H9 (cell line): ENCODE measurements around the gene REV1. TPM values are rescaled to one million over a fixed set of nuclear protein-coding genes. Genes with fewer than 3 reads are reported as not detected.

ENCODE experiments used
- DNase-seq: peaks from one replicate; pipeline ENCODE4 v3.0.0-alpha.2; 2017
- H2AFZ ChIP-seq: one replicate; pipeline ENCODE4 v1.6.1; 2013; ENCODE audit warnings: mild to moderate bottlenecking, low read length, control low read depth, moderate library complexity
- H2AK5ac ChIP-seq: 2 replicates; pipeline ENCODE4 v1.6.1; 2013; ENCODE audit warnings: low read length, control low read depth, mixed read lengths; ENCODE audit not compliant: insufficient read length
- H2BK120ac ChIP-seq: one replicate; pipeline ENCODE4 v1.6.1; 2013; ENCODE audit warnings: low read depth, mild to moderate bottlenecking, low read length, control low read depth, inconsistent platforms; ENCODE audit not compliant: poor library complexity, severe bottlenecking
- H2BK12ac ChIP-seq: 2 replicates; pipeline ENCODE4 v1.6.1; 2013; ENCODE audit warnings: low read length, control low read depth, mixed read lengths, low read depth; ENCODE audit not compliant: insufficient read length
- H2BK15ac ChIP-seq: 2 replicates; pipeline ENCODE4 v1.6.1; 2013; ENCODE audit warnings: low read depth, low read length, control low read depth
- H2BK20ac ChIP-seq: one replicate; pipeline ENCODE4 v1.6.1; 2013; ENCODE audit warnings: low read depth, mild to moderate bottlenecking, low read length, control low read depth, inconsistent platforms; ENCODE audit not compliant: poor library complexity, severe bottlenecking
- H2BK5ac ChIP-seq: 2 replicates; pipeline ENCODE4 v1.6.1; 2013; ENCODE audit warnings: low read length, control low read depth, mixed read lengths; ENCODE audit not compliant: insufficient read length
- H3K14ac ChIP-seq: 2 replicates; pipeline ENCODE4 v1.6.1; 2013; ENCODE audit warnings: low read length, control low read depth; ENCODE audit not compliant: insufficient read depth
- H3K18ac ChIP-seq: 2 replicates; pipeline ENCODE4 v1.6.1; 2013; ENCODE audit warnings: low read depth, mild to moderate bottlenecking, mixed read lengths, low read length, control low read depth; ENCODE audit not compliant: insufficient read length
- H3K23ac ChIP-seq: 2 replicates; pipeline ENCODE4 v1.6.1; 2013; ENCODE audit warnings: low read length, control low read depth, mixed read lengths, low read depth; ENCODE audit not compliant: insufficient read length
- H3K23me2 ChIP-seq: 2 replicates; pipeline ENCODE4 v1.6.1; 2013; ENCODE audit warnings: low read depth, mild to moderate bottlenecking, mixed read lengths, low read length, control low read depth; ENCODE audit not compliant: insufficient read length, poor library complexity, severe bottlenecking
- H3K27ac ChIP-seq: 2 replicates; pipeline ENCODE4 v1.5.1; 2013; ENCODE audit warnings: low read length, control low read depth, mixed read lengths, low read depth; ENCODE audit not compliant: insufficient read length
- H3K27me3 ChIP-seq: 2 replicates; pipeline ENCODE4 v1.6.1; 2013; ENCODE audit warnings: low read length, control low read depth, inconsistent platforms; ENCODE audit not compliant: insufficient read depth
- H3K4ac ChIP-seq: 2 replicates; pipeline ENCODE4 v1.6.1; 2013; ENCODE audit warnings: low read depth, mild to moderate bottlenecking, control low read depth, inconsistent platforms, low read length, moderate library complexity
- H3K4me1 ChIP-seq: 2 replicates; pipeline ENCODE4 v1.6.1; 2013; ENCODE audit warnings: low read length, control low read depth, inconsistent platforms; ENCODE audit not compliant: insufficient read depth
- H3K4me2 ChIP-seq: 2 replicates; pipeline ENCODE4 v1.6.1; 2013; ENCODE audit warnings: low read length, control low read depth, mixed read lengths; ENCODE audit not compliant: insufficient read length, insufficient read depth
- H3K56ac ChIP-seq: 2 replicates; pipeline ENCODE4 v1.6.1; 2013; ENCODE audit warnings: low read depth, mild to moderate bottlenecking, mixed read lengths, low read length, control low read depth; ENCODE audit not compliant: insufficient read length
- H3K79me1 ChIP-seq: 2 replicates; pipeline ENCODE4 v1.6.1; 2013; ENCODE audit warnings: low read depth, mild to moderate bottlenecking, moderate library complexity, low read length, control low read depth, inconsistent platforms; ENCODE audit not compliant: insufficient read depth, poor library complexity, severe bottlenecking
- H3K79me2 ChIP-seq: 2 replicates; pipeline ENCODE4 v1.6.1; 2013; ENCODE audit warnings: low read length, control low read depth, inconsistent platforms; ENCODE audit not compliant: insufficient read depth
- H3K9ac ChIP-seq: 2 replicates; pipeline ENCODE4 v1.6.1; 2013; ENCODE audit warnings: low read length, control low read depth, mixed read lengths; ENCODE audit not compliant: insufficient read length; ENCODE audit errors: extremely low read depth
- H3K9me3 ChIP-seq: one replicate; pipeline ENCODE4 v1.6.1; 2013; ENCODE audit warnings: low read depth, low read length, inconsistent platforms; ENCODE audit not compliant: control insufficient read depth
- H3T11ph ChIP-seq: one replicate; pipeline ENCODE4 v1.6.1; 2013; ENCODE audit warnings: mild to moderate bottlenecking, low read length, control low read depth, inconsistent platforms
- H4K20me1 ChIP-seq: one replicate; pipeline ENCODE4 v1.6.1; 2013; ENCODE audit not compliant: control insufficient read depth, insufficient read length, insufficient read depth
- H4K5ac ChIP-seq: 2 replicates; pipeline ENCODE4 v1.6.1; 2013; ENCODE audit warnings: low read depth, mild to moderate bottlenecking, mixed read lengths, low read length, control low read depth; ENCODE audit not compliant: insufficient read length
- H4K8ac ChIP-seq: replicated peaks from 2 replicates; pipeline ENCODE4 v1.6.1; 2013; ENCODE audit warnings: low read length, control low read depth, mixed read lengths, low read depth; ENCODE audit not compliant: insufficient read length
- H4K91ac ChIP-seq: 2 replicates; pipeline ENCODE4 v1.6.1; 2013; ENCODE audit warnings: low read depth, mild to moderate bottlenecking, moderate library complexity, mixed read lengths, low read length, control low read depth; ENCODE audit not compliant: insufficient read length
- H3K27ac Mint-ChIP-seq, 3 experiments: 2 replicates in 2 of 3; 3 replicates in 1 of 3; pipeline ENCODE4 v1.8.0; 2020 to 2021; ENCODE audit warnings: mixed read lengths in 3 of 3, mild to moderate bottlenecking in 1 of 3, moderate library complexity in 1 of 3
- H3K27me3 Mint-ChIP-seq: 2 replicates; pipeline ENCODE4 v1.8.0; 2021; ENCODE audit warnings: low read depth, mild to moderate bottlenecking, moderate library complexity, mixed read lengths
- H3K36me3 Mint-ChIP-seq, 3 experiments: 2 replicates in 2 of 3; 3 replicates in 1 of 3; pipeline ENCODE4 v1.8.0; 2020 to 2021; ENCODE audit warnings: low read depth in 3 of 3, mixed read lengths in 3 of 3; ENCODE audit not compliant: insufficient read depth in 1 of 3
- H3K4me1 Mint-ChIP-seq, 2 experiments: 2 replicates each; pipeline ENCODE4 v1.8.0; 2020; ENCODE audit warnings: mixed read lengths in 2 of 2
- H3K4me3 Mint-ChIP-seq, 2 experiments: 2 replicates in 1 of 2; 3 replicates in 1 of 2; pipeline ENCODE4 v1.8.0; 2020 to 2021; ENCODE audit warnings: mild to moderate bottlenecking in 2 of 2, mixed read lengths in 2 of 2, moderate library complexity in 1 of 2
- H3K9me3 Mint-ChIP-seq, 2 experiments: 2 replicates in 1 of 2; 3 replicates in 1 of 2; pipeline ENCODE4 v1.8.0; 2020; ENCODE audit warnings: mild to moderate bottlenecking in 2 of 2, mixed read lengths in 2 of 2, moderate library complexity in 1 of 2
- CTCF ChIP-seq: fragments of 200-600 bp; sonication (generic); conservative IDR thresholded peaks from 3 replicates; pipeline ENCODE4 v1.8.0; 2021; ENCODE audit warnings: antibody characterized with exemption, mild to moderate bottlenecking
- WGBS: extraction: QIAGEN DNeasy Blood & Tissue Kit; methylation state at CpG from one replicate; pipeline ENCODE4 v1.1.7; 2013; ENCODE audit warnings: missing lambda C conversion rate, low lambda C conversion rate, mixed read lengths; ENCODE audit not compliant: insufficient read length; ENCODE audit errors: extremely low coverage; 5-methylcytosine and 5-hydroxymethylcytosine counted together
- total RNA-seq: library from RNA; stranded (reverse); gene quantifications from 2 replicates; pipeline ENCODE4 v1.2.1, GENCODE V29; 2021

The REV1 gene
- total RNA-seq, 1 experiment from 2014 or later, result 41.6 TPM

- Histone ChIP-seq H4K5ac (no peak overlapping the region), H3K23me2 (no peaks in the 10 kb centered on the region), H3K14ac (no peak overlapping the region), H2BK20ac (no peak overlapping the region), H3K23ac (no peak overlapping the region), H3K79me2 (peaks cover 30% of the 10 kb centered on the region; the same call in 1 of the 2 replicates), H3K18ac (no peak overlapping the region), H3K56ac (no peak overlapping the region), H3K4me1 (no peaks in the 10 kb centered on the region), H3K4me2 (no peak overlapping the region), H2AFZ (no peak overlapping the region), H3T11ph (no peak overlapping the region), H2BK12ac (no peak overlapping the region), H3K9me3 (no peaks in the 10 kb centered on the region), H2AK5ac (no peak overlapping the region), H4K20me1 (no peaks in the 10 kb centered on the region), H2BK120ac (no peak overlapping the region), H3K9ac (no peak overlapping the region), H3K4ac (no peak overlapping the region), H3K79me1 (peaks cover 8% of the 10 kb centered on the region), H3K27ac (no peak overlapping the region), H2BK5ac (no peak overlapping the region), H4K8ac (no peak overlapping the region), H2BK15ac (no peak overlapping the region), H3K27me3 (no peaks in the 10 kb centered on the region), H4K91ac (no peak overlapping the region)
- Mint-ChIP-seq H3K36me3 (no peaks in the 10 kb centered on the region; a peak in 1 of 7 replicates), H3K9me3 (no peaks in the 10 kb centered on the region), H3K27ac (peak overlapping the region in 1 of 3 experiments; percentile 57; a peak in 1 of 7 replicates), H3K27me3 (no peaks in the 10 kb centered on the region), H3K4me1 (peaks cover 7 to 8% of the 10 kb centered on the region in 2 experiments), H3K4me3 (no peak overlapping the region)
- no peak for DNase-seq
- TF ChIP-seq CTCF, result no peak
- WGBS, result no CpG with 5 or more reads among the region's 1 CpG
Measured at GRCh38 chr2:99354070-99354469, 135.7 kb downstream of the REV1 start.

Other genes with a start within 250 kb of the REV1 start
- 0.29 TPM in 1 of 2 replicates, not detected in the other for gene LYG2, start 234.4 kb downstream of the REV1 start, total RNA-seq
- 0.31 and 0.37 TPM in 2 replicates for gene LYG1, start 188.8 kb downstream of the REV1 start, total RNA-seq
- gene TXNDC9, start 153.7 kb downstream of the REV1 start, total RNA-seq, result 35.3 and 37.7 TPM in 2 replicates
- gene EIF5B, start 152.6 kb downstream of the REV1 start, total RNA-seq, result 56.5 and 58.1 TPM in 2 replicates